A549 (cell line): ENCODE measurements around the gene GOPC. TPM values are rescaled to one million over a fixed set of nuclear protein-coding genes. Genes with fewer than 3 reads are reported as not detected.
A peak's percentile ranks its signal among the peaks of the same experiment; 100 is the strongest.

Experiments
- ATAC-seq, 2 experiments: fragments of 200-7000 bp in 1 of 2; fragments of >200 bp in 1 of 2; cut with Nextera tagmentation in 1 of 2; cut with Tn5 transposase in 1 of 2; 3 replicates each; pipeline versions ENCODE4 v1.8.0 to v1.9.1; 2018 to 2020; ENCODE audit warnings: mild to moderate bottlenecking in 1 of 2, moderate library complexity in 1 of 2
- CTCF ChIA-PET: fragments of 300-600 bp; sonication (Branson Sonifier 250); formaldehyde crosslinking; extraction: SDS; loops from one replicate; lab custom pipeline; 2021; ENCODE audit warnings: antibody characterized with exemption, inconsistent platforms; lab: Yijun Ruan, JAX
- POLR2A ChIA-PET: fragments of 350-600 bp; formaldehyde crosslinking; extraction: SDS; loops from one replicate; lab custom pipeline; 2021; ENCODE audit warnings: antibody characterized with exemption, inconsistent platforms; lab: Yijun Ruan, JAX
- DNase-seq, 2 experiments: peaks; one replicate each; pipeline versions ENCODE4 v3.0.0 to v3.0.0-alpha.2; 2011 to 2016; ENCODE audit warnings: low read depth in 1 of 2, low spot score in 1 of 2
- FAIRE-seq: peaks from 2 replicates; lab custom pipeline; 2011; peaks lifted over from hg19 to GRCh38; lab: Jason Lieb, UNC
- H3K27ac ChIP-seq, 2 experiments: fragments of >200 bp; sonication (Bioruptor Twin); formaldehyde crosslinking; 3 replicates each; pipeline ENCODE4 v1.5.1; 2016 to 2017
- H3K4me1 ChIP-seq: fragments of >200 bp; sonication (Bioruptor Twin); formaldehyde crosslinking; 3 replicates; pipeline ENCODE4 v1.6.1; 2016
- H3K4me2 ChIP-seq: fragments of >200 bp; sonication (Bioruptor Twin); formaldehyde crosslinking; 3 replicates; pipeline ENCODE4 v1.6.1; 2016
- H3K4me3 ChIP-seq: fragments of >200 bp; sonication (Bioruptor Twin); formaldehyde crosslinking; 3 replicates; pipeline ENCODE4 v1.5.1; 2016
- H3K9me3 ChIP-seq: fragments of >200 bp; sonication (Bioruptor Twin); formaldehyde crosslinking; 3 replicates; pipeline ENCODE4 v1.6.1; 2016
- CHD4 ChIP-seq: fragments of 200-600 bp; sonication (generic); IDR thresholded peaks from 2 replicates; pipeline ENCODE4 v1.6.1; 2016; ENCODE audit warnings: antibody characterized with exemption, mild to moderate bottlenecking, borderline replicate concordance
- CTCF ChIP-seq: fragments of >200 bp; sonication (Bioruptor Twin); formaldehyde crosslinking; IDR thresholded peaks from 3 replicates; pipeline ENCODE4 v1.5.1; 2016
- EHMT2 ChIP-seq: fragments of 200-600 bp; sonication (generic); IDR thresholded peaks from 2 replicates; pipeline ENCODE4 v1.6.1; 2016; ENCODE audit warnings: antibody characterized with exemption, low read depth, mild to moderate bottlenecking, moderate library complexity
- ESRRA ChIP-seq: fragments of 150-350 bp; IDR thresholded peaks from 2 replicates; pipeline ENCODE4 v1.6.1; 2014; ENCODE audit warnings: mild to moderate bottlenecking, low read length, borderline replicate concordance
- FOSB ChIP-seq: fragments of 250-450 bp; sonication (Bioruptor Pico); IDR thresholded peaks from 2 replicates; pipeline ENCODE4 v1.5.0; 2020; ENCODE audit warnings: mild to moderate bottlenecking, moderate library complexity
- HOXA7 ChIP-seq: fragments of 250-450 bp; sonication (Bioruptor Pico); IDR thresholded peaks from 2 replicates; pipeline ENCODE4 v1.5.0; 2020; ENCODE audit warnings: mild to moderate bottlenecking, moderate library complexity
- KDM5A ChIP-seq: fragments of 200-600 bp; sonication (generic); IDR thresholded peaks from 2 replicates; pipeline ENCODE4 v1.6.1; 2016; ENCODE audit warnings: antibody characterized with exemption, mild to moderate bottlenecking
- MYC ChIP-seq: IDR thresholded peaks from 2 replicates; pipeline ENCODE4 v1.6.1; 2012; ENCODE audit warnings: mild to moderate bottlenecking, inconsistent platforms, low read length, improper control_type of control experiment, borderline replicate concordance
- NPAS2 ChIP-seq: fragments of 250-450 bp; sonication (Bioruptor Pico); IDR thresholded peaks from 2 replicates; pipeline ENCODE4 v1.8.0; 2022; ENCODE audit warnings: mild to moderate bottlenecking, moderate library complexity, borderline replicate concordance
- NR3C1 ChIP-seq: fragments of >200 bp; sonication (Bioruptor Twin); formaldehyde crosslinking; IDR thresholded peaks from 3 replicates; pipeline ENCODE4 v1.6.1; 2017
- POLR2AphosphoS2 ChIP-seq: conservative IDR thresholded peaks from 2 replicates; pipeline ENCODE4 v1.6.1; 2012; ENCODE audit warnings: low read length, improper control_type of control experiment, inconsistent platforms
- RAD21 ChIP-seq, 2 experiments: fragments of >200 bp in 1 of 2; sonication (Bioruptor Twin) in 1 of 2; formaldehyde crosslinking in 1 of 2; IDR thresholded peaks in 1 of 2; conservative IDR thresholded peaks in 1 of 2; 2 replicates in 1 of 2; 3 replicates in 1 of 2; pipeline ENCODE4 v1.6.1; 2012 to 2018; ENCODE audit warnings: inconsistent platforms in 1 of 2
- RARB ChIP-seq: fragments of 250-450 bp; sonication (Bioruptor Pico); IDR thresholded peaks from 2 replicates; pipeline ENCODE4 v1.8.0; 2021; ENCODE audit warnings: mild to moderate bottlenecking, moderate library complexity
- REST ChIP-seq: fragments of 200-600 bp; sonication (generic); IDR thresholded peaks from 2 replicates; pipeline ENCODE4 v1.6.1; 2016; ENCODE audit warnings: antibody characterized with exemption, mild to moderate bottlenecking, moderate library complexity
- RFX5 ChIP-seq: fragments of 450-650 bp; IDR thresholded peaks from 2 replicates; pipeline ENCODE4 v1.7.1; 2014; ENCODE audit warnings: antibody characterized with exemption, mild to moderate bottlenecking, moderate library complexity
- SMC3 ChIP-seq: fragments of >200 bp; sonication (Bioruptor Twin); formaldehyde crosslinking; IDR thresholded peaks from 3 replicates; pipeline ENCODE4 v1.6.1; 2018; ENCODE audit warnings: inconsistent platforms
- SREBF2 ChIP-seq: fragments of 450-650 bp; IDR thresholded peaks from 2 replicates; pipeline ENCODE4 v1.6.1; 2014; ENCODE audit warnings: mild to moderate bottlenecking, moderate library complexity
- TP53 ChIP-seq: fragments of 250-450 bp; sonication (Bioruptor Pico); IDR thresholded peaks from 2 replicates; pipeline ENCODE4 v1.5.0; 2021; ENCODE audit warnings: mild to moderate bottlenecking, moderate library complexity
- ZNF302 ChIP-seq: fragments of 250-450 bp; sonication (Bioruptor Pico); IDR thresholded peaks from 2 replicates; pipeline ENCODE4 v1.9.0; 2021; ENCODE audit warnings: inconsistent platforms, mild to moderate bottlenecking, moderate library complexity
- WGBS: methylation state at CpG from one replicate; pipeline ENCODE4 v1.1.6; 2017; ENCODE audit errors: missing lambda C conversion rate; 5-methylcytosine and 5-hydroxymethylcytosine counted together
- polyA plus RNA-seq, 4 experiments: library from polyadenylated mRNA; depleted of rRNA in 3 of 4; stranded (reverse); fragments of >200 nt; fragmentation: RNase III in 1 of 4; extraction: RNeasy Plus Mini Kit Qiagen cat#74134 plus additional on column Dnase treatment in 1 of 4; gene quantifications; 2 replicates in 3 of 4; 3 replicates in 1 of 4; pipeline ENCODE4 v1.2.3, GENCODE V29; 2011 to 2017
- TF ChIP-seq, protein P1 (sequence below): fragments of >200 bp; sonication (Bioruptor Twin); formaldehyde crosslinking; IDR thresholded peaks from 3 replicates; pipeline ENCODE4 v1.6.1; 2016
- TF ChIP-seq, protein P2 (sequence below): fragments of 450-650 bp; IDR thresholded peaks from 2 replicates; pipeline ENCODE4 v1.6.1; 2014; ENCODE audit warnings: antibody characterized with exemption
- TF ChIP-seq, protein P3 (sequence below): IDR thresholded peaks from 2 replicates; pipeline ENCODE4 v1.6.1; 2012

GOPC gene
- polyA plus RNA-seq, 2 of the 4 experiments (the other 2 are of a cell fraction), result 33.0 to 38.9 TPM

GRCh38 chr6:117557951-117558350 is 44.4 kb downstream of the GOPC start (continued):
- TF ChIP-seq, protein P1, sequence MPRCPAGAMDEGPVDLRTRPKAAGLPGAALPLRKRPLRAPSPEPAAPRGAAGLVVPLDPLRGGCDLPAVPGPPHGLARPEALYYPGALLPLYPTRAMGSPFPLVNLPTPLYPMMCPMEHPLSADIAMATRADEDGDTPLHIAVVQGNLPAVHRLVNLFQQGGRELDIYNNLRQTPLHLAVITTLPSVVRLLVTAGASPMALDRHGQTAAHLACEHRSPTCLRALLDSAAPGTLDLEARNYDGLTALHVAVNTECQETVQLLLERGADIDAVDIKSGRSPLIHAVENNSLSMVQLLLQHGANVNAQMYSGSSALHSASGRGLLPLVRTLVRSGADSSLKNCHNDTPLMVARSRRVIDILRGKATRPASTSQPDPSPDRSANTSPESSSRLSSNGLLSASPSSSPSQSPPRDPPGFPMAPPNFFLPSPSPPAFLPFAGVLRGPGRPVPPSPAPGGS, result no peak
- TF ChIP-seq, protein P2, sequence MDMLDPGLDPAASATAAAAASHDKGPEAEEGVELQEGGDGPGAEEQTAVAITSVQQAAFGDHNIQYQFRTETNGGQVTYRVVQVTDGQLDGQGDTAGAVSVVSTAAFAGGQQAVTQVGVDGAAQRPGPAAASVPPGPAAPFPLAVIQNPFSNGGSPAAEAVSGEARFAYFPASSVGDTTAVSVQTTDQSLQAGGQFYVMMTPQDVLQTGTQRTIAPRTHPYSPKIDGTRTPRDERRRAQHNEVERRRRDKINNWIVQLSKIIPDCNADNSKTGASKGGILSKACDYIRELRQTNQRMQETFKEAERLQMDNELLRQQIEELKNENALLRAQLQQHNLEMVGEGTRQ, result no peak
- no peak for TF ChIP-seq CHD4
- no peak for TF ChIP-seq MYC
- TF ChIP-seq RFX5, result no peak
- TF ChIP-seq NR3C1, result no peak

- H3K4me3 ChIP-seq, result no peak overlapping the region
- peak overlapping the region; percentile 74 to 88 for H3K27ac ChIP-seq
- DNase-seq, result no peak
- peaks cover 29% of the 10 kb centered on the region for H3K4me1 ChIP-seq
- peak; percentile 84 for TF ChIP-seq SMC3
- TF ChIP-seq RAD21 (conservative IDR thresholded peaks at IDR 0.05 in 1 of 2, IDR thresholded peaks at IDR 0.05 in 1 of 2), result peak; percentile 77 to 83
- no peak for TF ChIP-seq ESRRA
- TF ChIP-seq, protein P3, sequence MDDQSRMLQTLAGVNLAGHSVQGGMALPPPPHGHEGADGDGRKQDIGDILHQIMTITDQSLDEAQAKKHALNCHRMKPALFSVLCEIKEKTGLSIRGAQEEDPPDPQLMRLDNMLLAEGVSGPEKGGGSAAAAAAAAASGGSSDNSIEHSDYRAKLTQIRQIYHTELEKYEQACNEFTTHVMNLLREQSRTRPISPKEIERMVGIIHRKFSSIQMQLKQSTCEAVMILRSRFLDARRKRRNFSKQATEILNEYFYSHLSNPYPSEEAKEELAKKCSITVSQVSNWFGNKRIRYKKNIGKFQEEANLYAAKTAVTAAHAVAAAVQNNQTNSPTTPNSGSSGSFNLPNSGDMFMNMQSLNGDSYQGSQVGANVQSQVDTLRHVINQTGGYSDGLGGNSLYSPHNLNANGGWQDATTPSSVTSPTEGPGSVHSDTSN, result no peak
- TF ChIP-seq, protein P2, result no peak
- no peak for TF ChIP-seq TP53 (CRISPR knock-in tag)
- no peak for TF ChIP-seq RARB (CRISPR knock-in tag)
- TF ChIP-seq SREBF2, result no peak
- TF ChIP-seq CTCF, result peak; percentile 84
- TF ChIP-seq NPAS2 (CRISPR knock-in tag), result no peak
- no peak for TF ChIP-seq FOSB (CRISPR knock-in tag)
- CTCF ChIA-PET, result interaction anchor here (0.6 to 2.6 kb wide), 24 partner anchors 8 to 205 kb away, joined by 3 to 14 read pairs (median 4); no protein-coding TSS in a partner anchor
- H3K9me3 ChIP-seq, result no peaks in the 10 kb centered on the region
- H3K4me2 ChIP-seq, result peak overlapping the region; percentile 61
- POLR2A ChIA-PET, result no interaction called here
- 19% methylated on average over 5 of the region's 5 CpGs for WGBS
- no peak for FAIRE-seq
- peak in 1 of 2 experiments; percentile 37; a peak in 2 of 6 replicates for ATAC-seq
Observed at GRCh38 chr6:117555882-117556498, 46.3 kb downstream of the GOPC start.

DNA sequence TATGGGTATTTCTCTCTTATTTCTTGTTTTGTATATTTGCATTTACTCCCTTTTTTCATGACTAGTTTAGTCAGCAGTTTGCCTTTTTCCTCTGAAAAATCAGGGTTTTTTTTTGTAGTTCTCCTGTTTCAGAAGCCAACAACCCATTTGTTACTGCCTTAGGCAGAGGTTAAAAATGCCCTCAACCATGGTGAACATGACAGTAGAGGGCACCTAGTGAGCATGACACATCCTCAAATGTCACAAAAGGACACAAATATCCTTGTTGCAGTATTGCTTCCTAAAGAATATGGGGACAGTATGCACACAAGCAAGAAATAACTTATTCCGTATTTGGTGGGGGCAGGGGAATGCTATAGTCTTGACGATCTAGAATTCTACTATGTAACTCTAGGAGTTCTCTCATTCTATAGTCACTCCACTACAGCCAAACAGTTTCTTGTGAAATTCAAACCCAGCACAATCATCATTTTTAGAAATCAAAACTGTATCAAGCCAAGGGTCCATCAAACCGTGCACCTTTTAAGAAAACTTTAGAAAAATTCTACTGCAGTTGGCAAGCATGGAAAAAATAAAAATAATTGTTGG is 47.0 kb downstream of the GOPC start:
- no peak for DNase-seq
- H3K4me2 ChIP-seq, result peak overlapping the region; percentile 61
- no peak for FAIRE-seq
- peak; percentile 41 to 60; a peak in 3 of 6 replicates for ATAC-seq
- peak overlapping the region; percentile 74 to 88 for H3K27ac ChIP-seq
- 7% methylated on average over 3 of the region's 3 CpGs for WGBS
- no peaks in the 10 kb centered on the region for H3K9me3 ChIP-seq
- POLR2A ChIA-PET, result no interaction called here
- peaks cover 32% of the 10 kb centered on the region for H3K4me1 ChIP-seq
- H3K4me3 ChIP-seq, result no peak overlapping the region
- CTCF ChIA-PET, result interaction anchor here (0.6 to 2.6 kb wide), 21 partner anchors 8 to 141 kb away, joined by 3 to 14 read pairs (median 4); no protein-coding TSS in a partner anchor
- TF ChIP-seq HOXA7 (CRISPR knock-in tag) (no peak), KDM5A (no peak), ZNF302 (CRISPR knock-in tag) (no peak), ESRRA (no peak), POLR2AphosphoS2 (no peak), REST (no peak), EHMT2 (no peak)
- TF ChIP-seq, protein P3, result no peak
